HEK293 (cell line): ENCODE data around the gene COQ6.

Source experiments
- BCL6B ChIP-seq: fragments of 450-650 bp; formaldehyde crosslinking; IDR thresholded peaks from 2 replicates; pipeline ENCODE4 v1.5.1; 2017; ENCODE audit warnings: missing biosample characterization, missing genetic modification characterization
- GFI1B ChIP-seq: fragments of 450-650 bp; formaldehyde crosslinking; IDR thresholded peaks from 2 replicates; pipeline ENCODE4 v1.5.1; 2016; ENCODE audit warnings: missing biosample characterization, missing genetic modification characterization
- GLI4 ChIP-seq: fragments of 450-650 bp; formaldehyde crosslinking; IDR thresholded peaks from 2 replicates; pipeline ENCODE4 v1.5.1; 2016; ENCODE audit warnings: missing biosample characterization, missing genetic modification characterization
- HOXC10 ChIP-seq: sonication (generic); formaldehyde crosslinking; IDR thresholded peaks from 2 replicates; pipeline ENCODE4 v1.8.1; 2023; ENCODE audit warnings: mild to moderate bottlenecking, missing genetic modification reagents
- KLF1 ChIP-seq: fragments of 450-650 bp; formaldehyde crosslinking; IDR thresholded peaks from 2 replicates; pipeline ENCODE4 v1.5.1; 2016; ENCODE audit warnings: missing biosample characterization, missing genetic modification characterization
- KLF17 ChIP-seq: fragments of 450-650 bp; formaldehyde crosslinking; IDR thresholded peaks from 2 replicates; pipeline ENCODE4 v1.5.1; 2016; ENCODE audit warnings: missing biosample characterization, missing genetic modification characterization
- PRDM10 ChIP-seq: fragments of 450-650 bp; formaldehyde crosslinking; IDR thresholded peaks from 2 replicates; pipeline ENCODE4 v1.5.1; 2016; ENCODE audit warnings: missing biosample characterization, missing genetic modification characterization
- TRIM28 ChIP-seq: IDR thresholded peaks from 2 replicates; pipeline ENCODE4 v1.6.1; 2011; ENCODE audit warnings: low read length, control low read depth, borderline replicate concordance
- YY1 ChIP-seq: fragments of 450-650 bp; formaldehyde crosslinking; IDR thresholded peaks from 2 replicates; pipeline ENCODE4 v1.5.1; 2018; ENCODE audit warnings: missing biosample characterization, missing genetic modification characterization
- YY2 ChIP-seq: fragments of 450-650 bp; formaldehyde crosslinking; IDR thresholded peaks from 2 replicates; pipeline ENCODE4 v1.5.1; 2016; ENCODE audit warnings: missing biosample characterization, missing genetic modification characterization
- ZBTB17 ChIP-seq: fragments of 450-650 bp; formaldehyde crosslinking; IDR thresholded peaks from 2 replicates; pipeline ENCODE4 v1.5.1; 2016; ENCODE audit warnings: missing biosample characterization, missing genetic modification characterization
- ZBTB20 ChIP-seq: fragments of 450-650 bp; formaldehyde crosslinking; IDR thresholded peaks from 2 replicates; pipeline ENCODE4 v1.5.1; 2016; ENCODE audit warnings: missing biosample characterization, missing genetic modification characterization
- ZBTB26 ChIP-seq: fragments of 450-650 bp; formaldehyde crosslinking; optimal IDR thresholded peaks from 2 replicates; pipeline ENCODE3; 2016; ENCODE audit warnings: missing biosample characterization, mild to moderate bottlenecking, missing genetic modification characterization
- ZBTB44 ChIP-seq: fragments of 450-650 bp; IDR thresholded peaks from 2 replicates; pipeline ENCODE4 v1.5.1; 2018; ENCODE audit warnings: missing biosample characterization, mild to moderate bottlenecking, missing genetic modification characterization
- ZEB2 ChIP-seq: fragments of 450-650 bp; formaldehyde crosslinking; IDR thresholded peaks from 2 replicates; pipeline ENCODE4 v1.5.1; 2016; ENCODE audit warnings: missing biosample characterization, missing genetic modification characterization
- ZIC2 ChIP-seq: fragments of 450-650 bp; formaldehyde crosslinking; IDR thresholded peaks from 2 replicates; pipeline ENCODE4 v1.5.1; 2016; ENCODE audit warnings: missing biosample characterization, missing genetic modification characterization
- ZNF10 ChIP-seq: fragments of 450-650 bp; formaldehyde crosslinking; IDR thresholded peaks from 2 replicates; pipeline ENCODE4 v1.5.1; 2017; ENCODE audit warnings: missing biosample characterization, missing genetic modification characterization
- ZNF24 ChIP-seq: fragments of 450-650 bp; formaldehyde crosslinking; IDR thresholded peaks from 2 replicates; pipeline ENCODE4 v1.5.1; 2016; ENCODE audit warnings: missing biosample characterization, missing genetic modification characterization
- ZNF280C ChIP-seq: fragments of 450-650 bp; formaldehyde crosslinking; IDR thresholded peaks from 2 replicates; pipeline ENCODE4 v1.5.1; 2016; ENCODE audit warnings: missing biosample characterization, missing genetic modification characterization
- ZNF335 ChIP-seq: fragments of 450-650 bp; formaldehyde crosslinking; conservative IDR thresholded peaks from 2 replicates; pipeline ENCODE4 v1.5.1; 2016; ENCODE audit warnings: missing biosample characterization, missing genetic modification characterization
- ZNF341 ChIP-seq: fragments of 450-650 bp; formaldehyde crosslinking; IDR thresholded peaks from 2 replicates; pipeline ENCODE4; 2016; ENCODE audit warnings: low read depth, missing biosample characterization, missing genetic modification characterization
- ZNF350 ChIP-seq: fragments of 450-650 bp; formaldehyde crosslinking; IDR thresholded peaks from 2 replicates; pipeline ENCODE4 v1.5.0; 2017; ENCODE audit warnings: missing biosample characterization, mild to moderate bottlenecking, missing genetic modification characterization
- ZNF366 ChIP-seq: fragments of 450-650 bp; formaldehyde crosslinking; conservative IDR thresholded peaks from 2 replicates; pipeline ENCODE4 v1.5.1; 2016; ENCODE audit warnings: missing biosample characterization, missing genetic modification characterization
- ZNF394 ChIP-seq: fragments of 450-650 bp; formaldehyde crosslinking; IDR thresholded peaks from 2 replicates; pipeline ENCODE4 v1.5.1; 2016; ENCODE audit warnings: missing biosample characterization, missing genetic modification characterization, mild to moderate bottlenecking, moderate library complexity, borderline replicate concordance
- ZNF621 ChIP-seq: fragments of 450-650 bp; formaldehyde crosslinking; IDR thresholded peaks from 2 replicates; pipeline ENCODE4 v1.5.1; 2017; ENCODE audit warnings: missing biosample characterization, missing genetic modification characterization
- ZNF654 ChIP-seq: fragments of 450-650 bp; formaldehyde crosslinking; IDR thresholded peaks from 2 replicates; pipeline ENCODE4 v1.5.1; 2016; ENCODE audit warnings: low read depth, missing biosample characterization, missing genetic modification characterization
- ZNF677 ChIP-seq: fragments of 450-650 bp; IDR thresholded peaks from 2 replicates; pipeline ENCODE4 v1.5.0; 2018; ENCODE audit warnings: missing biosample characterization, mild to moderate bottlenecking, missing genetic modification characterization, moderate library complexity
- ZNF843 ChIP-seq: fragments of 450-650 bp; formaldehyde crosslinking; IDR thresholded peaks from 2 replicates; pipeline ENCODE4 v1.5.1; 2016; ENCODE audit warnings: missing biosample characterization, missing genetic modification characterization

COQ6 gene

GRCh38 chr14:73949752-73950734, at the start of gene COQ6, which contains the start of gene FAM161B (continued):
- no peak for TF ChIP-seq ZBTB44 (tag by site-specific recombination)
- TF ChIP-seq KLF17 (tag by site-specific recombination), result peak; percentile 68; the same call in 1 of the 2 replicates
- no peak for TF ChIP-seq ZNF366
- TF ChIP-seq BCL6B, result no peak
- no peak for TF ChIP-seq GFI1B (tag by site-specific recombination)
- 0 out of 2 replicates have a peak, but pooled peaks have one; percentile 32 for TF ChIP-seq ZNF10 (tag by site-specific recombination)
- peak; percentile 67 for TF ChIP-seq KLF1
- no peak; the same call in 1 of the 2 replicates for TF ChIP-seq ZNF341 (tag by site-specific recombination)
- peak; percentile 82 for TF ChIP-seq YY1 (tag by site-specific recombination)
- TF ChIP-seq ZNF621 (tag by site-specific recombination), result no peak
- TF ChIP-seq ZEB2, result peak; percentile 82
- TF ChIP-seq ZNF677 (tag by site-specific recombination), result no peak
- TF ChIP-seq HOXC10, result no peak
- TF ChIP-seq PRDM10 (tag by site-specific recombination), result peak; percentile 97
- peak; percentile 93 for TF ChIP-seq ZBTB17
- TF ChIP-seq ZBTB20 (tag by site-specific recombination), result peak; percentile 67; the same call in 1 of the 2 replicates
- no peak; the same call in 1 of the 2 replicates for TF ChIP-seq ZNF654 (tag by site-specific recombination)
- peak; percentile 61 for TF ChIP-seq ZBTB26 (tag by site-specific recombination)
- TF ChIP-seq TRIM28, result peak; percentile 67; the same call in 1 of the 2 replicates
- 0 out of 2 replicates have a peak, but pooled peaks have one; percentile 70 for TF ChIP-seq GLI4 (tag by site-specific recombination)
- peak; percentile 98 for TF ChIP-seq ZNF335
- TF ChIP-seq ZIC2, result peak; percentile 61
- no peak for TF ChIP-seq ZNF280C
- no peak for TF ChIP-seq ZNF350
- peak; percentile 78 for TF ChIP-seq ZNF24
- peak; percentile 29; the same call in 1 of the 2 replicates for TF ChIP-seq ZNF394
- peak; percentile 46; the same call in 1 of the 2 replicates for TF ChIP-seq ZNF843
- TF ChIP-seq YY2 (tag by site-specific recombination), result peak; percentile 87
